ENCODE measurements around the gene FMNL1.

Gene FMNL1

GRCh38 chr17:45231481-45232116 is 9.9 kb downstream of the FMNL1 start:
- no peak overlapping the region for H3K4me3 ChIP-seq (ENCODE audit: low read depth, low read length)
- peak; percentile 25; the same call in 1 of the 2 replicates for TF ChIP-seq CTCF (IDR thresholded peaks at IDR 0.05; ENCODE audit: borderline replicate concordance, insufficient read depth, low read depth, low read length)

- H3K4me3 ChIP-seq (ENCODE audit: low read depth, low read length), result no peak overlapping the region
- TF ChIP-seq CTCF (IDR thresholded peaks at IDR 0.05; ENCODE audit: borderline replicate concordance, insufficient read depth, low read depth, low read length), result no peak
These were observed 11.1 kb downstream of the FMNL1 start for GRCh38 chr17:45232514-45233422.

GRCh38 chr17:45233423-45233924 is 11.8 kb downstream of the FMNL1 start:
- H3K4me3 ChIP-seq (ENCODE audit: low read depth, low read length), result no peak overlapping the region
- TF ChIP-seq CTCF (IDR thresholded peaks at IDR 0.05; ENCODE audit: borderline replicate concordance, insufficient read depth, low read depth, low read length), result no peak

GRCh38 chr17:45234641-45235415 is 13.1 kb downstream of the FMNL1 start:
- H3K4me3 ChIP-seq (ENCODE audit: low read depth, low read length), result no peak overlapping the region
- TF ChIP-seq CTCF (IDR thresholded peaks at IDR 0.05; ENCODE audit: borderline replicate concordance, insufficient read depth, low read depth, low read length), result peak; percentile 69

- peak; percentile 85 for TF ChIP-seq CTCF (IDR thresholded peaks at IDR 0.05; ENCODE audit: borderline replicate concordance, insufficient read depth, low read depth, low read length)
- no peak overlapping the region for H3K4me3 ChIP-seq (ENCODE audit: low read depth, low read length)
These were observed 14.0 kb downstream of the FMNL1 start for GRCh38 chr17:45235416-45236281.

- no peak overlapping the region for H3K4me3 ChIP-seq (ENCODE audit: low read depth, low read length)
- TF ChIP-seq CTCF (IDR thresholded peaks at IDR 0.05; ENCODE audit: borderline replicate concordance, insufficient read depth, low read depth, low read length), result no peak
These were observed 14.6 kb downstream of the FMNL1 start for GRCh38 chr17:45236282-45236606.
